ENCODE results near the gene ACOT7.

The ACOT7 gene

DNA sequence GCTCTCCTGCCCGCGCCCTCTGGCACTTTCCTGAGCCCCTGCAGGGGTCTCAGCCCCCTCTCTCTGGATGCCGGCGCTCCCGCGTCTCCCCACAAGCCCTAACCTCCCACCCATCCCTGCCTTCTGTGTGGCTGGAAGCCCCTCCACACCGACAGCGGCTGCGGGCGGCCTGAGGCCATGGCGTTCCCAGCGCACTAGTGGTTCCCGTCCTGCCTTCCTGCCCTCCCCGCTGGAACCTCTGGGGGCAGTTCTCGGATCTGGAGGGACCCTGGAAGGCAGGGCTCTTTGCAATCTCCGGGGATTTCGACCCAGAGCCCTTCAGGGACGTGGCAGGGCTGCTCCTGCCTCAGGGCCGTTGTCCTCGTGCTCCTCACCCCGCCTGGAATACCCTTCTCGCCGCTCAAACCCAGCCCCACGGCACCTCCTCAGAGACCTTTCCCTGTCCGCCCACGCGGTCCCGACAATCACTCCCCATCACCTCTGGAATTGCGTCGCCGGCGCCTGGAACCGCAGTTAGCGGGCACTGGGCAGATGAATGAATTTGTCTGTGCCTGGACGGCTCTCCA lies 30.5 kb upstream of the ACOT7 start:
- DNase-seq, result no peak

DNA sequence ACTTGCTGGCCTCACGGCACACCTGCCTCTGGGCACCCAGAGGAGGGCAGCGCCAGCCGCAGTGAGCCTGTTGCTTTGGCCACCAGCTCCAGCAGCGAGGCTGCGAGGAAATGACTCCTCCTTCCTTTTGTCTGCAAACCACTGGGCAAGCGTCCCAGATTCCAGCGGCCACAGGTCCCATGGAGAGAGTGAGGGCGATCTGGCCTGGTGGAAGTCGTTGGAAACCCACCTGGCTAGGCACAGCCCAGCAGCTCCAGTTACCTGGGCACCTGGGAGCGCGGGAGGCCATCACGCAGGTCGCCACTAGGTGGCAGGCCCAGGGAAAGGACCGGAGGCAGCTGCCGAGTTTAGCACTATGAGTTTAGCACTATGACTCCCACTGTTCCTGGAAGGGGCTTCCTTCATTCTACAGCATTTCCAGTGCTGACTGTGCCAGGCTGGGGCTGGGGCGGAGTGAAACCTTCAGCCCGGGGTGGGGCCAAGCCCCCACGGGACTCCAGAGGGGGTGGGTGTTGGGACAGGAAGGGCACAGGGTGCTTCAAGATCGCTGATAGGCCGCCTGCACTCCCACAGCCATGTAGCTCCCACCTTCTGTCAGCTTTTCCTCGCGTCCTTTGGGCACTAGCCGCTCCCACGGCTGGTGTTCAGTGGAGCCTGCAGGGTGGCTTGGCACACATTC lies 29.9 kb upstream of the ACOT7 start:
- peak; percentile 80 for DNase-seq

DNA sequence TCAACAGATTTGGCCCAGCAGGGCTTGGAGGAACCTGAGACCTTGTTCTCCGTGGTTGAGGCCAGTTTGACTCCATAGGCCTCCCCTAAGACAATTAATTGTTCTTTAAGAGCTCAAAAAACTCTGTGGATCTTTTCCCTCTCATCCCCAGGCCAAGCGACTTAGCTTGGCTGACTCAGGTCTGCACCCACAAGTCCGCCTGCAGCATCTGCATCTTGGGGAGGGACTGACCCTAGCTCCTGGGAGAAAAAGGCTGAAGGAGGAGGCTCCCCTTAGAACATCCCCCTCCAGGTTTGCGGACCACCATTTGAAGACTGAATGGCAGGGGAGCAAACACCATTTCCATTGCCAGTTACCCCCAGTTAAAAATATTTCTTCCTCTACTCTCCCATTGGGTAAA lies 27.7 kb upstream of the ACOT7 start:
- DNase-seq, result no peak

DNA sequence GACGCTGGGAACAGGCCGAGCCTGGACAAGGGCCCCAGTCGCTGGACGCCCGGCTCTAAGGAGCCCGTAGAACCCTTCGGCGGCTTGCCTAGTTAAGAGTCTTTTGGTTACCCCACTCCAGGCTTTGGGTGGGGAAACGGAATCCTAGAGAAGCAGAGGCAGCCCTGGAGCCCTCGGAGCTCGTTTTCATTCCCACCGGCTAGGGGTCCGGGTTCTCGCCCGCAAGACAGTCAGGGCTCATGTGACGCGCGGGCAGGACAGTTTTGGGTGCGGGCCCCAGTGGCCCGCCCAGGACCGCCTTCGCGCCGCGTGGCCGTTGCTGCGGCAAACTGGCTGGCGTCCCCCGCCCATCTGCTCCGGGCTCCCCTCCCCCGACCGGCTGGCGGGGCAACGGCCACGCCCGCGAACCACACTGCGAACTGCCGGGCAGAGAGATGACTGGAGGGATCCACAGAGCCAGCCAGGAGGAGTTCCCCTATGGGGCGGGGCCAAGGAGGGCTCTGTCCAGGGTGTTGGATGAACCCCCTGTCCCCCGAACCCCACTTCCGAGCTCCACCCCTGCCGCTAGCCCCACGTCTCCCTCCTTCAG lies 27.0 kb upstream of the ACOT7 start:
- peak; percentile 83 for DNase-seq

DNA sequence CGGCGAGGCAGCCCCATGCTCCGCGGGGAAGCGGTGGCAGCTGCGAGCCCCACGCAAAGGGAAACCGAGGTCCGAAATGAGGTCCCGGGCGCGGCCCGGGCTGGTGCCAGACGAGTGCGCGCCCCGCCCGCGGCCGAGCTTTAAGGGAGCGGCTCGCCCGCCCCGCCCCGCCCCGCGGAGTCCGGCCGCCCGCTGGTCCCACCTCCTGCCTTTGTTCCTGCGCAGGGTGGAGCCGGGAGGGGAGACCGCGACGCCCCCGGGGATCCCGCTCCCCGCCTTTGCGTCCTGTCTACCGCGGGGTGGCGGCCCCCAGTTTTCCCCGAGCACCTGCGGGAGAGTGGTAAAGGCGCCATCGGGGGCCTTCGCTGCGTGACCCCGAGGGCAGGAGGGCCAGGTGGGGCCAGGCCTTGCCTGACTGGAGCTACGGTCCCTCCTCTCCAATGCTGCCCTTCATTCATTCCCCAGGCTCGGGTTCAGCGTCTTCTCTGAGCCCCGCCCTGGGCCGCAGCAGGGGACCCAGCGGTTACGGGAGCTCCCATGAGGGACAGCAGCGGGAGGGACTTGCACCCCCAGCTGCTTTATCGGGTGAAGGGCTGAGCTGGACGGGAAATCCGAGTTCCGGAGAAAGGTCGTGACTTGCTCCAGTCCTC lies 26.4 kb upstream of the ACOT7 start, which contains the start of gene HES2:
HES2 (minus strand) TSS at position 116 of the 650 bp plus-strand sequence; CDS start at position 17, 99 bp downstream.
- DNase-seq, result peak; percentile 67

DNA sequence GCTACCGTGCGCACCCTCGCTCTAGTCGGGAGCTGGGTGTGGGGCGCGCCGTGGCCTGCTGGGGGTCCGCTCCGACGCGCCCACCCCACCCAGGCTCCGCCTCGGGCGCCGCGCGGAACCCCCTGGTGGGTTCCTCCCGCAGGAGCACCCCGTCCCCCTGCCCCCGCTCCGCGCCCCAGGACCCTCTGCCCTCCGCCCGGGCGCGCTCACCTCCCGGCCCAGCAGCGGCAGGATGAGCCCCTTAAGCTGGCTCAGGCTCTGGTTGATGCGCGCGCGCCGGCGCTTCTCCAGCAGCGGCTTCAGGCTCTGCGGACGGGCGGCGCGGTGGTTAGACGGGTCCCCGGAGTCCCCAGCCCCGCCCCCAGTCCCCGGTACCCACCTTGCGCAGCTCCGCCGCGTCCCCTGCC lies 25.8 kb upstream of the ACOT7 start:
- no peak for DNase-seq

DNA sequence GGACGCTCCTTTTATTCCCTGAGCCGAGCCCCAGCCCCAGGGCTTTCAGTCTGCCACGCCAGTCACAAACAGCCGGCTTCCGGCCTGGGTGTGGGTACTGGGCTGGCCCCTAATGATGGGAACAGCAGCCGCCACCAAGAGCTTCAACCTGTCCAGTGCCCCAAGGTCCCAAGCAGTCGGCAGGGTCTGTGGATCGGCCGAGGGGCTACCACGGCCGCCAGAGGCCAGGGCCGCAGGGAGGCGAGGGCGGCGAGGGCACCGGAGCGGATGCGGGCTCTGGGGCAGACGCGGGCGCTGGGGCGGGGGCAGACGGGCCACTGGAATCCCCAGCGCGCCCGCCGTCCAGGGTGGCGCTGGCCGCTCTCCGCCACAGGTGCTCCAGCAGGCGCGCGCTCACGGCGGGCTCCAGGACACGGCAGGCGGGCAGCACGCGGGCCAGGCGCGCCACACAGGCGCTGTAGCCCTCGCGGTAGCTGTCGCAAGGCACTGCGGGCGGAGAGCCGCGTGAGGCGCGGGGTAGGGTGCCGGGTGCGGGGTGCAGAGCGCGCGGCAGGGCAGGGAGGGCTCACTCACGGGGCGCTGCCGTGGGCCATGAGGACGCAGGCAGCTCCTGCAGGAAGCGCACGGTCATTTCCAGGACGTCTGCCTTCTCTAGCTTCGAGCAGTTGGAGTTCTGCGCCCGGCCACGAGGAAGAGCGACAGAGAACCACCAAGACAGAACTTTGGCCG lies 25.3 kb upstream of the ACOT7 start:
- DNase-seq, result no peak

DNA sequence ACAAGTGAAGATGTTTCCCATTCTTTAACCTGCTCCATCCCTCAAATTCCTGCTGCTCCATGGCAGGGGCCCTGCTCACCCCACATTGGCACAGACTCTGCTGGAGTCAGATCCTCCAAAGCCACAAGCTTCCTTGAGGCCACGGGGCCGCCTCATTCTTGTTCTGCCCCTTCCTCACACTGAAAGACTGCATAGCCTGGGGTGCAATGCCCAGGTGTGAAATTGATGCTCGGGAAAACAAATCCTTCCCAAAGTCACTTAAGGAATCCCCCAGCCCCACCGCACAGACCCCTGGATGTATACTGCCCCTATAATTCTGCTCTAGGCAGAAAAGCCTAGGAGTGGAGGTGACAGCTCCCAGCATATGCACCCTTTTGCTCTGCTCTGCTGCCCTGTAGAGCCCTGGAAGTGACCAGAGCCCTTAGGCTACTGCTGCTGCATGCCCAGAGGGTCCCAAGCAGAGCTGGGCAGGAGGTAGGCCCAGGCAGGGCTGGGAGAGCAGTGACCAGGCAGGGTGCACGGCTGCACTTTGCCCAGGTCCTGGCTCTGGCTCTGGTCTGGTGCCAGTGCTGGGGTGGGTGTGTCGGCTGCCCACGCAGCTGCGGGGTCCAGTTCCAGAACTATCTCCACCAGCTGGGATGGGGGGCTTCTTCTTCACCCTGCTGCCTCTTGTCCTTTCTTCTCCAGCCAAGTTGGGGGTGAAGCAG lies 24.5 kb upstream of the ACOT7 start:
- DNase-seq, result no peak

DNA sequence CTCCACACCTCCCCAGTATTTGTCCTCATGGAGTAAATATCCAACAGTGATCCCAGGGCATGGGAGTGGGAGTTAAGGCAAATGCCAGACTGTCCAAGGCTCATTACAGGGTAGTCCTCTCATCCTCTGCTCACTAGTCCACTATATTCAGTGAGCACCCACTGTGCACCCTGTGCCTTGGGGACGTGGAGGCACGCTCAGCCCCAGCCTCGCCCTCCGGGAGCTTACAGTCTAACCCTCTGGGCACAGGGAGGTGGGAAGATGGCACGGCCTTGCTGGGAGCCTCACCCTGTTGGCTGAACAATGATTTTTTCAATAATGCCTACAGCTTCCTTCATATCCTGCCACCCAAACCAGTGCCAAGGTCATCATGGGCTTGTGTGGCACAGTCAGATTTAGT lies 23.3 kb upstream of the ACOT7 start:
- DNase-seq, result no peak

DNA sequence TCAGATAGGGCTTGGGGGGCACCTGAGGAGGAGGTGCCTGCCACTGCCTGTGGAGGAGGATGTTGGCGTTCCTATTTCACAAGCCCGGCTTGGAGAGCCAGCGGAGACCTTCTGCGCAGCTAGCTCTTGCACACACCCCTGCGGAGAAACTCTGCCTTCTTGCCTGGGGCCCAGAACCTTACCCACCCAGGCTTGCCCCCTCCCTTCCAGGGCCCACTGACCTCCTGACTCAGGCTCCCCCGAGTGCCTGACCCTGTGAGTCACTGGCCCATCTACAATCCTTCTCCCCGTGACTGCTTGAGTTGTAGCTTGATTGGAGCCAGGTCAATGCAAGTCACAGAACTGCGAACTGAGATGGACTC lies 22.7 kb upstream of the ACOT7 start:
- DNase-seq, result no peak

DNA sequence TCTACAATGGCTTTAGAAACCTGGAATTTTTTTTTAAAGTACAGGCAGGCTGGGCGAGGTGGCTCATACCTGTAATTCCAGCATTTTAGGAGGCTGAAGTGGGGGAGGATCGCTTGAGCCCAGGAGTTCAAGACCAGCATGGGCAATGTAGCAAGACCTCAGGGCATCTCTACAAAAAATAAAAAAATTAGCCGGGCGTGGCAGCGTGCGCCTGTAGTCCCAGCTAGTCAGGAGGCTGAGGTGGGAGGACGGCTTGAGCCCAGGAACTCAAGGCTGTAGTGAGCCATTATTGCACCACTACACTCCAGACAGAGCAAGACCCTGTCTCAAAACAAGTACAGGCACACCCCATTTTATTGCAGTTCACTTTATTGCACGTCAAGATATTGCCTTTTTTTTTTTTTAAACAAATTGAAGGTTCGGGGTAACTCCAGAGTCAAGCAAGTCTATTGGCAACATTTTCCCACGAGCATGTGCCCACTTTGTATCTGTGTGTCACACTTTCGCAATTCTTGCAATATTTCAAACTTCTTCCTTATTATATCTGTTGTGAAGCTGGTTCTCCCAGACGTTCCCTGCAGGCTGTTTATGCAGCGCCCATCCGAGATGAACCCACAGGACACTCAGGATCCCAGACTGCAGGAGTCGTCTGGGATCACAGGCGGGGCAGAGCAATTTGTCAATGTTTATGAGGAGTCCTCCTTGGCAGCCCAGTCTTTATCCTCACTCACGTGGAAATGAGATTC lies 21.5 kb upstream of the ACOT7 start:
- no peak for DNase-seq

DNA sequence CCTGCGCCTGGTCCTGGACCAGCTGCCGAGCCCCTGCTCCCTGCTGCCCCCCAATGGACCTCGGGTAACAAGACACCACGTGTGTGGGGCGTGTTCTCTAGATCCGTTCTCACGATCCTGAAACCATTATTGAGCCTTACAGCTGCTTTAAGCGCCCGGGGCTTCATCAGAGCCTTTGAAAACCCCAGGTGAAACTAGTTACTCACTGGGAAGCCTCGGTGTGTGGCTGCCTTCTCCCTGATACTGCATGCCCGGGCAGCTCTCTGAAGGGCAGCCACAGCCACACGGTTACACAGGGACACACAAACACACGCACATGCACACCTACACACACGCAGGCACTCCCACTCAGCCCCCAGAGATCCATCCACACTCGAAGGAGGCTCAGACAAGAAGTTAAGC lies 20.9 kb upstream of the ACOT7 start:
- DNase-seq, result peak; percentile 82

DNA sequence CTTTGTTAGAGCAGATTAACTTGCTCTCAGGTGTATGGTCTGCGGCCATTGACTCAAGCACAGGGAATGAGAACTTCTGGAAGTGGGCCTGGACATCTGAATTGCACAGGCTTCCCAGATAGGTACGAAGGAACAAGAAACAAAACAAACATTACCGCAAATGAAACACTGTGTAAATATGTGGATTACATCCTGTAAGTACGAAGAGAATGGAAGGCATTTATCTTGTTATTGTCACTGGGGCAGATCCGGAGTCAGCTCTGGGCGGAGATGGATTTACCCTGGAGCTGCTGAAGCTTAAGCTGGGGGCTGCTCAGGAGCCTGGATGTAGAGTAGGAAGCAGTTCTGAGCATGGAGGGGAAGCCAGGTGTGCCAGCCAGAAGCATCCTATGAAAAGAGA lies 19.3 kb upstream of the ACOT7 start:
- DNase-seq, result no peak

DNA sequence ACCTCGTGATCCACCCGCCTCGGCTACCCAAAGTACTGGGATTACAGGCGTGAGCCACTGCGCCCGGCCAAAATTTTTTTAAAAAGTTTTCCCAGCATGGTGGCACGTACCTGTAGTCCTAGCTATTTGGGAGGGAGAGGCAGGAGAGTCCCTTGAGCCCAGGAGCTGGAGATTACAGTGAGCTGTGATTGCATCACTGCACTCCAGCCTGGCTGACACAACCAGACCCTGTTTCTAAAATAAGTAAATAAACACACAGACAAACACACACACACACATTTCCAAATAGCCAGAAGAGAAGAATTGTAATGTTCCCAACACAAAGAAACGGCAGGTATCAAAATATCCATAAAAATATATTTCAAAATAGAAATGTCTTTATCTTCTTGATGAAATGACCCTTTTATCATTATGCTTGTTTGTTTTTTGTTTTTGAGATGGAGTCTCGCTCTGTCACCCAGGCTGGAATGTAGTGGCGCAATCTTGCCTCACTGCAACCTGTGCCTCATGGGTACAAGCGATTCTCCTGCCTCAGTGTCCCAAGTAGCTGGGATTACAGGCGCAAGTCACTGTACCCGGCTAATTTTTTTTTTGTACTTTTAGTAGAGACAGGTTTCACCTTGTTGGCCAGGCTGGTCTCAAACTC lies 16.8 kb upstream of the ACOT7 start:
- DNase-seq, result no peak

DNA sequence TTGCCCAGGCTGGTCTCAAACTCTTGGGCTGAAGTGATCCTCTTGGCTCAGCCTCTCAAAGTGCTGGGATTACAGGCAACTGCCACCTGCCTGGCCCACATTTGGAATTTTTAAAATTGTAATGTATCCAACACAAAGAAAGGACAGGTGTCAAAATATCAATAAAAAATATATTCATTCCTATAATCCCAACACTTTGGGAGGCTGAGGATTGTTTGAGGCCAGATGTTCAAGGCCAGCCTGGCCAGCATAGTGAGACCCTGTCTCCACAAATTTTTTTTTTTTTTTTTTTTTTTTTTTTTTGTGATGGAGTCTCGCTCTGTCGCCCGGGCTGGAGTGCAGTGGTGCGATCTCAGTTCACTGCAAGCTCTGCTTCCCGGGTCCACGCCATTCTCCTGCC lies 16.2 kb upstream of the ACOT7 start:
- no peak for DNase-seq

DNA sequence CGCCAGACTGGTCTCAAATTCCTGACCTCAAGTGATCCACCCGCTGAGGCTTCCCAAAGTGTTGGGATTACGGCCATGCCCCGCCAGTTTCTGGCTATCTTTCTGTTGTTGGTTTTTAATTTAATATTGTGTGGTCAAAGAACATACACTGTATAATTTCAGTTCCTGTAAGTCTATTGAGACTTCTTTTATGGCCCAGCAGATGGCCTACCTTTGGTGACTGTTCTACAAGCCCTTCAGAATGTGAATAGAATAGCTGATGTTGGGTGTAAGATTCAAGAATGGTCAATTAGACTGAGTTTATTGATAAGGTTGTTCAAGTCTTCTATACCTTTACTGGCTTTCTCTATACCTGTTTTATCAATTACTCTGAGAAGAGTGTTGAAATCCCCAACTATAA lies 15.5 kb upstream of the ACOT7 start:
- no peak for DNase-seq

DNA sequence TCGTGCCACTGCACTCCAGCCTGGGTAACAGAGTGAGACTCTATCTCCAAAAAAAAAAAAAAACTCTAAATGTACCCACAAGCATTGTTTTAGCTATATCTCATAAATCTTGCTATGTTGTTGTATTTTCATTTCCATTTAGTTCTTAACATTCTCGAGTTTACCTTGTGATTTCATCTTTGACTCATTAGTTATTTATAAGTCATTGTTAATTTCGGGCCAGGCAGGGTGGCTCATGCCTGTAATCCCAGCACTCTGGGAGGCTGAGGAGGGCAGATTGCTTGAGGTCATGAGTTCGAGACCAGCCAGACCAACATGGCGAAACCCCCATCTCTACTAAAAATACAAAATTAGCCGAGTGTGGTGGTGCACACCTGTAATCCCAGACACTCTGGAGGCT lies 14.5 kb upstream of the ACOT7 start:
- DNase-seq, result no peak

DNA sequence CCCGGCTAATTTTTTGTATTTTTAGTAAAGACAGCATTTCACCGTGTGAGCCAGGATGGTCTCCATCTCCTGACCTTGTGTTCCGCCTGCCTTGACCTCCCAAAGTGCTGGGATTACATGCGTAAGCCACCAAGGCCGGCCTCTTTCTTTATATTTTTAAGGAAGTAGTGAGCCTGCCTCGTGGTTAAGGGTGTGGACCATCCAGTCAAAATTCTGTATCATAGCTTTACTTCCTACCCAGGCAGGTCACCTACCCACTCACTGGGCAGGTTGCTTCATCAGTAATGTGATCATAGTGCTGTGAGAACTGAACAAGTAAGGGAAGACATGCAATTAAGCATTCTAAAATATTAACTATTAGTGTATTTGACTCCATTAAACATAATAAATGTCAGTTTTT lies 8.1 kb upstream of the ACOT7 start:
- peak; percentile 55 for DNase-seq

DNA sequence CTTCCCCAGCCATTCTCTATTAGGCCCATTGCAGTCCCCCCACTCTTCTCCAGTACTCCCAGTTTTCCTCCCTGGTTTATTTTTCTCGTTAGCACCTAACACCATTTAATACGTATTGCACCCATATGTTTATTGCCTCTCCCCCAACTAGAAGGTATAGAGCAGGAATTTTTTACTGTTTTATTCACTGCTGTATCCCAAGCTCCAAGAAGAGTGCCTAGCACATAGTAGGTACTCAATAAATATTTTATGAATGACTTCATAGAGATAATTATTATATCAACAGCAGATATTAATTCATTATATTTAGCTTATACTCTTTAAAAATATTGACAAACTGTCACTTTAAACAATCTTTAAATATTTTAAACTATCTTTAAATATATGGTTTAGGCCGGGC lies 5.7 kb upstream of the ACOT7 start:
- DNase-seq, result no peak

DNA sequence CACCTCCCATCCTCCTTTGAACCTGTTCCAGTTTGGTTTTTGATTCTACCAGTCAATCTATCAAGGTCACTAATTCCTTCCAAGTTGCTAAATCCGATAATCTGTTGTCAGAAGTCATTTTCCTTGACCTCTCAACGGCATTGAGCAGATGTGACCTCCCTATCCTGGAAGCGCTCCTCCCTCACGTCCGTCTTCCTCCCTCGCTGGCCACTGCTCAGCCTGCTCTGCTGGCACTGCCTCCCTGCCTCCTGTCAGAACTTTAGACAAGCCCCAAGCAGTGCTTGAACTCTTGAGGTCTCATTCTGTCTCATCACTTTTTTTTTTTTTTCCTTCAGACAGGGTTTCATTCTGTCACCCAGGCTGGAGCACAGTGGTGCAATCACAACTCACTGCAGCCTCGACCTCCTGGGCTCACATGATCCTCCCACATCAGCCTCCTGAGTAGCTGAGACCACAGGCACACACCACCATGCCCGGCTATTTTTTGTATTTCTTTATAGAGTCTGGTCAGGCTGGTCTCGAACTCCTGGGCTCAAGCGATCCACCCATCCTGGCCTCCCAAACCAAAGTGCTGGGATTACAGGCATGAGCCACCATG lies 4.4 kb upstream of the ACOT7 start:
- no peak for DNase-seq

DNA sequence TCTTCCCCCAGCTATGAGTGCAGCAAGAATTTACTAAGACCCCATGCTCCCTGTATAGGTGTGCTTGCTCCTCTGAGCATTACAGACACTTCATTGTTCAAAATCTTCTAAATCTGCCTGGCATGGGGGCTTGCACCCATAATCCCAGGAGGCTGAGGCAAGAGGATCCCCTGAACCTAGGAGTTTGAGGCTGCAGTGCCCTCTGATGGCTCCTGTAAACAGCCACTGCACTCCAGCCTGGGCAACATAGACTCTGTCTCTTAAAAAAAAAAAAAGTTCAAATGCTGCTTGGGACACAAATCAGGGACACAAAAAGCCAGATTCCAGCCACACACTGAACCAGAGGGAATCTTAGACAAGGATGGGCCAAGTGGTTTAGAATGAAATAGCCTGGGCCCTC lies 3.4 kb upstream of the ACOT7 start:
- no peak for DNase-seq
